ENCODE data around the gene PLK3.
A peak's percentile ranks its signal among the peaks of the same experiment; 100 is the strongest.
"Not testable (repeated sequence)": the region's sequence is repeated elsewhere in the genome, so short reads cannot be mapped to it uniquely, and the experiment has no call there.

PLK3 gene

DNA sequence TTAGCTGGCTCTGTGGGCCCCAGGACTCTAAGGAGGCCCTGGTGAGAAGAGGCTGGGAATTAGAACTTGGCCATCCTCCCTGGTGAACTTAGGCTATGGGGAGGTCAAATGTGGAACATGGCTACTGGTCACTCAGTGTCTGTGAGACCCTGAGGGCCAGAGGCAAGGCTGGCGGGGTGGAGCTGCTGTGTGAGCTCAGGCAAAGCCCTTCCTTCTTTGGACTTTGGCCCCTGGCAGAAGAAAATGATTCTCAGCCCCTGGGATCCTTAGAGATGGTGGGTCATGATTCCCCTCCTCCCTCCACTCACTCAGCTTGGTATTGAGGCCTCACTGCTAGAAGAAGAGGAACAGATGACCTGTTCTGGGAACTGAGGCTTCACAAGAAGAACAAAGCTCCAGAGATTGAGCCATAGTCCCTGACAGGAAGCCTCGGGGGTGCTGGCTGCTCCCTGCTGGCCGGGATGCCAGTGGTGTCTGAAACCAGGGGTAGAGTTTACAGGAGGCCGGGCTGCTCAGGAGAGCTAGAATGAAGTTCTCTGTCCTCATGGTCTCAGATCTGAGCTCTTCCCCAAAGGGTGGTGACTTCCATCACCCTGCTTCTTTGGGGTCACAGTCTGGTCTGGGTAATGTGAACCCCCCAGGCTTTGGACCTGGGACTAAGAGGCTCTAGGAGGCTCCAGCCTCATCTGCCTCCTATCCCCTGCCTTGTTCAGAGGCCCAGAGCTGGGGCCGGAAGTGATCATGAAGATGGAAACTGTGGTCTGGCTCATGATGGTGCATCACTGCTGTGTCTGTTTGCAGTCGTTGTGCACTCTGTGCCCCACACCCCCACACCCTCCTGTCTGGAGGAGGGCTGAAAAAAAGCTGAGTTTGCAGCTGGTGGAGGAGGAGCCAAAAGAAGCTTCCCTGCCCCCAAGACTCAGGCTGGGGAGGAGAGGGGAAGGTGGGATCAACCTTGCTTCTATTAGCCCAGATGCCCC is 9.1 kb downstream of the PLK3 start:
- peak; percentile 70 for DNase-seq

DNA sequence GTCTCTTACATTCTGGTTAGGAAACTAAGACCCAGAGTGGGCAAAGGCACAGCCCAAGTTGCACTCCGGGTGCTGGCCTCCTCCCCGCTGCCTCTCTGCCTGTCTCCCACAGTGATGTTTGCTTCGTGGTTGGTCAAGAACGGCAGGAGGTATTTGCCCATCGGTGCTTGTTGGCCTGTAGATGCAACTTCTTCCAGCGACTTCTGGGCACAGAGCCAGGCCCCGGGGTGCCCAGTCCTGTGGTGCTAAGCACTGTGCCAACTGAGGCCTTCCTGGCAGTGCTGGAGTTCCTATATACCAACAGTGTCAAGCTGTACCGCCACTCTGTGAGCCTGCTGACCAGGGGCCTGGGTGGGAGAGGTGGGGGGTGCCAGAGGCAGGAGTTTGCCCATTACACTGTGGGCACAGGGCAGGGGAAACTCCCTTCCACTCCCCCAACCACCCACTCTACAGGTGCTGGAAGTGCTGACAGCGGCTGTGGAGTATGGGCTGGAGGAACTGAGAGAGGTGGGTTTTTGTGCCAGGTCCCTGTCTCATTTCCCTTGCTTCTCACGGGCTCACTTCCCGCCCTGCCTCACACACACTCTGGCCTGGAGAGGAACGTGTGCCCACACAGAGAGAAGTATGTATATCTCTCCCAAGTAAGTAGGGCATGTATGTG is 10.1 kb downstream of the PLK3 start:
- peak; percentile 26 for DNase-seq

DNA sequence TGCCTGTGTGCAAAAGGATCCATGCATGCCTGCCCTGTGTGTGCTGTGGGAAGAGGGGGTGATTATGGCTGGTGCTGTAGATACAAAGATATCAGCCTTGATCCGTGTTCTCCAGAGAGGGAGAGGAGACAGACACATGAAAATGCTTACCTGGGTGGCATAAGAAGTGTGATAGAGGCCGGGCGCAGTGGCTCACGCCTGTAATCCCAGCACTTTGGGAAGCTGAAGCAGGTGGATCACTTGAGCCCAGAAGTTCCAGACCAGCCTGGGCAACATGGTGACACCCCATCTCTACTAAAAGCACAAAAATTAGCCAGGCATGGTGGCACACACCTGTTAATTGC is 10.6 kb downstream of the PLK3 start:
- DNase-seq, result not testable (repeated sequence)

DNA sequence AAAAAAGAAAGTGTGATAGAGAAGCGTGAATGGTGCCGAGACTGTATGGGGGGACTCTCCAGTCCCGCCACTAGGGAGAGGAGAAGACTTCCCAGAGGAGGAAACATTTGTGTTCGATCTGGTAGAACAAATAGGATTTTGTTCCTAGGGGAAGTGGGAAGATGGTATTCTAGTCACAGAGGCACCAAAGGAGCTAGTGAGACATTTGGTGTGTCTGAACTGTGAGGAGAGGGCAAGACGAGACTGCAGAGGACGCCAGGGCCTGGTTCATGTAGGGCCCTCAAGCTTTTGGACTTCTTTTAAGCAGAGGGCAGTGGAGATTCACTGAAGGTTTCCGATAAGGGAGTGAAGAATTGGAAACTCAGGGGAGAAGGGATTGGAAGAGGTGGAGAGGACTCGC is 11.1 kb downstream of the PLK3 start:
- DNase-seq, result no peak

- peak; percentile 32 for DNase-seq
Measured at GRCh38 chr1:44812822-44813543, 12.8 kb downstream of the PLK3 start.

- DNase-seq, result not testable (repeated sequence)
Measured at GRCh38 chr1:44815926-44816325, 15.7 kb downstream of the PLK3 start.

DNA sequence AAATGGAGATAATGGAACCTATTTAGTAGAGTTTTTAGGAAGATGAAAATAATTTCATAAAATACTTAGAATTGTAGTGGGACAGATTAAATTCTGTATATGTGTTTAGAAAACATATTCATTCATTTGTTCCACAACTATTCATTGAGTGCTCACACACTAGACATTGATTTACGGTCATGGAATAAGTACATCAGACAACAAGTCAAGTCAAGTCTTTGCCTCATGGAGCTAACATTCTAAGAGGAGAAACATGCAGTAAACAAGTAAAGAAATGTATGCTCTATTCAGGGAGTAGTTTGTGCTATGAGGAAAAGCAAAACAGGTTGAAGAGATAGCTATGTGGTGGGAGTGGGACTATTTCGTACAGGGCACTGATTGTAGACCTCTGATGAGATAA is 17.1 kb downstream of the PLK3 start:
- no peak for DNase-seq

DNA sequence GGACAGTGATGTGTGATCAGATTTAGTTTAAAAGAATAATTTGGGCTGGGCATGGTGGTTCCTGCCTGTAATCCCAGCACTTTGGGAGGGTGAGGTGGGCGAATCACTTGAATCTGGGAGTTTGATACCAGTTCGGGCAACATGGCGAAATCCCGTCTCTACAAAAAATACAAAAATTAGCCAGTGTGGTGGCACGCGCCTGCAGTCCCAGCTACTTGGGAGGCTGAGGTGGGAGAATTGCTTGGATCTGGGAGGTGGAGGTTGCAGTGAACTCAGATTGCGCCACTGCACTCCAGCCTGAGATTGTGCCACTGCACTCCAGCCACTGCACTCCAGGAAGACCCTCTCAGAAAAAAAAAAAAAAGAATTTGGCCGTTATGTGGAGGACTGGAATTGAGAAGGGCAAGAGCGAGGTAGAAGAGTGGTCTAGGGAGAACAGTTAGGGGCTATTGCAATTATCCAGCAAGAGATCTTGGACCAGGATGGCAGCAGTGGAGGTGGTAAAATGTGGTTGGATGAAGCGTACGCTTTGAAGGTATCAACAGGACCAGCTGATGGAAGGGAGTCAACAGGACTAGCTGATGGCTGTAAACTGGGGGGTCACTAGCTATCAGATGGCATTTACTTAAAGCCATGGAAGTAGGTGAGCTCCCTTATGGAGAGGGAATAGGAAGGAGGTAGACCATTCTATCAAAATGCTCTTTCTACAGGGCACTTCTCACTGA is 17.8 kb downstream of the PLK3 start:
- no peak for DNase-seq

DNA sequence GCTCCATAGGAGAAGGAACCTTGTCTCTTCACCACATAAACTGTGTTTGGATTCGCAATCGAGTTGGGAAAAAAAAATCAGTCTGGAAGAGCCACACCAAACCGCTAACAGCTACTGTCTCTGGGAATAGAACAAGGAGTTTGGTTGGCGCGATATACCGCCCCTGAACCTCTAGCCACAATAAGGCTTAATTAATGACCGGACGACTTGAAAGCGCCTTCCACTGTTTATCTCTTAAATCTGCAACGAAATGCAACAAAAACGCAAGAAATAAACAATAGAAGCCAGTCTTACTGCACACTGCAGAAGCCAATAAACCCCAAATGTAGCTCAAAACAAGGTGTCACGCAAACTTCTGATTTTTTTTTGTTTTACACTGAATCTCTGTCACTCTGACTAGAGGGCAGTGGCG is 19.0 kb downstream of the PLK3 start:
- no peak for DNase-seq

GRCh38 chr1:44819608-44820327 is 19.6 kb downstream of the PLK3 start:
- peak; percentile 85 for DNase-seq

DNA sequence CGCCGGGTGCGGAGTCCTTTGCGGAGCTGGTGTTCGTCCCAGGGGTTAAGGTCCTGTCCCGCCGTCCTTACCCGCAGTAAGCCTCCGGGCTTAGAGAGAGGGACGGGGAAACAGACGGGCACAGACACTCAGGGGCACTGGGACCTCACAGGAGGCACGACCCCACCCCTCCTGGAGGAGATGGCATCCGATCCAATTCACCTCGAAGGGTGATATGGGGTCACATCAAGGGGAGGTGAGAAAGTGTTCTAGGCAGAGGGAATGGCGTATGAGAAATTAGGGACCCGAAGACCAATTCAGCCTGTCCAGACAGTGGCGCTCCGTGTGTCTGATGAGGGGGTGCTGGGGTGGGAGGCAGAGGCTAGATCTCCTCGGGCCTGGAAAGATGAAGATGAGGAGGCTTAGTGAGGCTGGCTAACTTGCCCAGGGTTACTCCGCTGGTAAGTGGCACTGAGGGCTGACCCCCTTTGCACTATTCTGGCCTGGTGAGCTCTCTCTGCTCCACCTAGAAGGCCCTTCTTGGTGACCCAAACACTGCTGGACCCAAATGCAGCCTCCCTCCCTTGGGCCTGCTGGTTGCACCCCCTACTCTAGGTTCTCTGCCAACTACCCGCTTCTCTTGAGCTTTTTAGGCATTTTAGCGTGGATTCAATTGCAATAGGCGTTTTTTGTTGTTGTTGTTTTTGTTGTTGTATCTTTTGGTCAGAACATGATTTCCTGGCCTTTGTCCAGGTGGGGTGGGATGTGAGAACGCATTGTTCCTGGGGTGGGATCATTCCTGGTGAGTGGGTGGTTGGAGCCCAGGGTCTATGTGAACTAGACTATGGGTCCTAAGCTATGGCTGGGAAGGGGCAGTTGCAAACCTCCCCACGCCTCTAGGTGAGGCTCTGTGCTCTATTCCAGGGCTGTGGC is 20.4 kb downstream of the PLK3 start:
- DNase-seq, result peak; percentile 36

DNA sequence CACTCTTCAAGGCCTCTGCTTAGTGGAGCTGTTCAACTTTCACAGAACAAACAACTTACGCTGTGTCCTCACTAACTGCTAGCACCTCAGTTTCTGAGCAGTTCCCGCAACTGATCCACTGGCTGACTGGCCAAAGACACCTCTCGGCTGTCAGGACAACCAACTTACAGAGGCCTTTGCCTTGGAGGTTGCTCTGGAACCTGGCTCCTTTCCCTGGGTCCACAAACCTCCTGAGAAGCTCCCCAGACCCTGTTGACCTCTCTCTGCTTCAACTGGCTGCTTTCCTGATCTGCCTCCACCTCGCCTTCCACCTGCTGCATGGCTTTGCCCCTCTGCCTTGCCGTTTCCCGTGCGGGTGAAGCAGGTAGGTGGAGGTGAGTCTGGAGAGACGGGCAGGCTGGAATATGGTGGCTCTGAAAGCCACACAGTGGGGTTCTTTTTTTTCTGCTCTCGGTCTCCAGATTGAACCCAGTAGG is 21.1 kb downstream of the PLK3 start:
- DNase-seq, result no peak

- DNase-seq, result no peak
Measured at GRCh38 chr1:44822131-44822701, 22.0 kb downstream of the PLK3 start.

DNA sequence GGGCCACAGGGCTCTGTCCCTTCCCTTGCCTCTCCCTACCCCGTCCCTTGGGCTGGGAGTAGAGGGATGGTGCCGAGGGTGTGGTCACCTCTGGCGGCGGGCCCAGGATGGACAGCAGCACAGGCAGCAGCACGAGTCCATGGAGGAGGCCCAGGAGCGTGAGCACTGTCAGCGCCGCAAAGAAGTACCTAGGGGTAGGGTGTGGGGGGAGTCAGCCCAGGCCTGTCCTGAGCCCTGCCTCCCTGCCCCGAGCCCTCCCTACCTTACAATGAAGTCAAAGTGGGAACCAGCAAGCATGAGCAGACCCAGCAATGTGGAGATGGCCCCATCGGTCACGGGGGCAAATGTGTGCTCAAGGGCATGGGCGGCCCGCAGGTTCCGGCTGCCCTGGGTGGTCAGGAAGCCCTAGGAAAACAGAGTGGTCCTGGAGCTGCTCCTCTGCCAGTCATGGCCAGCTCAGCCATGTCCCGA is 22.8 kb downstream of the PLK3 start:
- no peak for DNase-seq

DNA sequence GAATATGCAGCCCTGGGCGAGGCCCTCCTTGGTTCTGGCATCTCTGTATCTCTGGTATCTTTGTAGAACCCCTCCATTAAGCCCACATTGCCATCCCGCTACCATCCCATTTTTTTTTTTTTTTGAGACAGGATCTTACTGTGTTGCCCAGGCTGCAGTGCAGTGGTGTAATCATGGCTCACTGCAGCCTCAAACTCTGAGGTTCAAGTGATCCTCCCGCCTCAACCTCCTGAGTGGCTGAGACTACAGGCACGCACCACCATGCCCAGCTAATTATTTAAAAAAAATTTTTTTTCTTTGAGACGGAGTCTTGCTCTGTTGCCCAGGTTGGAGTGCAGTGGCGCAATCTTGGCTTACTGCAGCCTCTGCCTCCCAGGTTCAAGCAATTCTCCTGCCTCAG is 24.2 kb downstream of the PLK3 start:
- DNase-seq, result not testable (repeated sequence)

DNA sequence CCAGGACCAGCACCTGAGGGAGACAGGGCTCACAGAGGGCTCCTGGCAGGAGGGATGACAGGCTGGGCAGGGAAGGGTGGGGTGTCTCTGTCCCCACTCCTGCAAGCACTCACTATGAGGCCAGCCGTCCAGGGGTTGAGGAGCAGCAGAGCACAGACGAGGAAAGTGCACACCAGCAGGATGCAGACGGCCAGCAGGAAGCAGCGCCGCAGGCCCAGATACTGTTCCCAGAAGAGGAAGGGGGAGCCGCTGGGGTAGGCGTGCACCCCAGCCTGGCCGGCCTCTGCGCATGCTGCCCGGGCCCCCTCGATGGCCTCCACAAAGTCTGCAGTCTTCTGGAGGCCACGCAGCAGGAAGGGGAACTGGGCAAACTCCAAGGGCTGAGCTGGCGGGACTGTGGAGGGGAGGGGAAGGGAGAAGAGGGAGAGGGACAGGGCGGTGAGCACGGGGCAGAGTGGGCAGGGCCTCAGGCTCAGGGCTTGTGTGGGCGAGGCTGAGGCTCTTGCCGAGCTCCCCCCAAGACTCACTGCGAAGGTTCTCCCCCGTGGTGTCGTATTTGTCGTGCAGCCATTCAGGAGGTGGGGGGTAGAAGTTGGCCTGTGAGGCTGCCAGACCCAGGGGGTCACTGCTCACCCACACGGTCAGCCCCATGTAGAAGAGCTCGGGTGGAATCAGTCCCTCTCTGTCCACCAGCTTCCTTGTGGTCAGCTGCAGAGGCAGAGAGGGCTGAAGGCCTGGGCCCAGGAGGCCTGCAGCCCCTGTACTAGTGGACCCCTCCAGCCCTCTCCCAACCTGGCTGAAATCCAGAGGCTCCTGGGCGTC is 26.4 kb downstream of the PLK3 start:
- peak; percentile 82 for DNase-seq

GRCh38 chr1:44827197-44828002 is 27.2 kb downstream of the PLK3 start:
- no peak for DNase-seq

GRCh38 chr1:44828003-44828651 is 27.9 kb downstream of the PLK3 start:
- DNase-seq, result no peak
